Small intestine (tissue), 7 donors: ENCODE data around the gene NOP58. TPM values are rescaled to one million over a fixed set of nuclear protein-coding genes. Genes with fewer than 3 reads are reported as not detected.

Experiments
- DNase-seq, 2 donors: peaks; one replicate each; pipeline versions ENCODE4 v3.0.0 to v3.0.0-alpha.2; 2013
- FAIRE-seq: peaks from 2 replicates; lab custom pipeline; 2012; peaks lifted over from hg19 to GRCh38; lab: Jason Lieb, UNC
- H3K27ac ChIP-seq, 3 donors: one replicate each; pipeline ENCODE4 v1.5.1; 2013; ENCODE audit warnings: low read length in 2 of 3, mild to moderate bottlenecking in 2 of 3, control low read depth in 1 of 3, inconsistent platforms in 1 of 3, low read depth in 1 of 3, moderate library complexity in 1 of 3
- H3K27me3 ChIP-seq, 3 donors: one replicate each; pipeline ENCODE4 v1.6.1; 2013; ENCODE audit warnings: low read length in 3 of 3, inconsistent platforms in 1 of 3; ENCODE audit not compliant: control insufficient read depth in 3 of 3, insufficient read depth in 3 of 3
- H3K36me3 ChIP-seq, 3 donors: one replicate each; pipeline ENCODE4 v1.6.1; 2013; ENCODE audit warnings: low read length in 3 of 3, inconsistent platforms in 1 of 3, low read depth in 1 of 3, mild to moderate bottlenecking in 1 of 3, moderate library complexity in 1 of 3; ENCODE audit not compliant: control insufficient read depth in 3 of 3, insufficient read depth in 2 of 3
- H3K4me1 ChIP-seq, 3 donors: one replicate each; pipeline ENCODE4 v1.6.1; 2013; ENCODE audit warnings: low read length in 2 of 3, inconsistent platforms in 1 of 3, low read depth in 1 of 3, mild to moderate bottlenecking in 1 of 3, moderate library complexity in 1 of 3; ENCODE audit not compliant: control insufficient read depth in 3 of 3, insufficient read depth in 2 of 3
- H3K4me3 ChIP-seq, 3 donors: one replicate each; pipeline ENCODE4 v1.5.1; 2013; ENCODE audit warnings: low read length in 3 of 3, control low read depth in 1 of 3, inconsistent platforms in 1 of 3, low read depth in 1 of 3, mild to moderate bottlenecking in 1 of 3, moderate library complexity in 1 of 3
- H3K9me3 ChIP-seq, 2 donors: one replicate each; pipeline ENCODE4 v1.6.1; 2013; ENCODE audit warnings: low read depth in 1 of 2, low read length in 1 of 2; ENCODE audit not compliant: control insufficient read depth in 2 of 2, insufficient read depth in 1 of 2
- WGBS, 3 donors: extraction: QIAGEN DNeasy Blood & Tissue Kit; methylation state at CpG; one replicate each; pipeline ENCODE4 v1.1.7; 2013; 5-methylcytosine and 5-hydroxymethylcytosine counted together
- polyA plus RNA-seq, 4 donors: library from polyadenylated mRNA; stranded (reverse) in 3 of 4; unstranded in 1 of 4; fragments of 200-250 nt in 3 of 4; fragments of 120-200 nt in 1 of 4; gene quantifications; one replicate each; pipeline versions ENCODE4 v1.2.1 to v1.2.3, GENCODE V29; 2013
- donor health status: healthy with polysubstance abuse.
- donor health status: control.
- donor health status: control.
- donor health status: Bipolar disorder and iron deficiency.
- donor health status: healthy.

The NOP58 gene
- polyA plus RNA-seq, 4 donors: 32.4 to 81.7 (median 56.5) TPM

GRCh38 chr2:202286595-202286994, 21.0 kb downstream of the NOP58 start:
- peaks cover 11 to 53% (median 18%) of the 10 kb centered on the region in 3 donors for H3K36me3 ChIP-seq
- DNase-seq (no peak), FAIRE-seq (no peak)
- no peaks in the 10 kb centered on the region for H3K27me3 ChIP-seq
- no peak overlapping the region for H3K27ac ChIP-seq
- H3K4me1 ChIP-seq: no peaks in the 10 kb centered on the region
- H3K4me3 ChIP-seq: no peak overlapping the region
- no peaks in the 10 kb centered on the region for H3K9me3 ChIP-seq

GRCh38 chr2:202289394-202290204, 24.0 kb downstream of the NOP58 start:
- H3K27ac ChIP-seq: no peak overlapping the region
- DNase-seq (no peak), FAIRE-seq (no peak)
- H3K4me3 ChIP-seq: no peak overlapping the region
- 91 to 96% (median 95%) methylated on average over 9 of the region's 9 CpGs for WGBS, 3 donors
- H3K36me3 ChIP-seq: peaks cover 13 to 56% (median 15%) of the 10 kb centered on the region in 3 donors
- no peaks in the 10 kb centered on the region for H3K27me3 ChIP-seq
- no peaks in the 10 kb centered on the region for H3K4me1 ChIP-seq
- H3K9me3 ChIP-seq: no peaks in the 10 kb centered on the region

- Histone ChIP-seq H3K27me3 (no peaks in the 10 kb centered on the region), H3K9me3 (no peaks in the 10 kb centered on the region), H3K4me3 (no peak overlapping the region), H3K36me3 (peaks cover 9 to 52% (median 11%) of the 10 kb centered on the region in 3 donors), H3K4me1 (no peaks in the 10 kb centered on the region), H3K27ac (no peak overlapping the region)
- WGBS, 3 donors: 90 to 96% (median 96%) methylated on average over 3 of the region's 3 CpGs
- FAIRE-seq: no peak
- no peak for DNase-seq
These were observed 24.8 kb downstream of the NOP58 start for GRCh38 chr2:202290316-202290715.

- no peak overlapping the region for H3K27ac ChIP-seq
- DNase-seq: no peak
- H3K4me3 ChIP-seq: no peak overlapping the region
- H3K9me3 ChIP-seq: no peaks in the 10 kb centered on the region
- H3K36me3 ChIP-seq: peaks cover 11 to 47% (median 12%) of the 10 kb centered on the region in 3 donors
- no peaks in the 10 kb centered on the region for H3K4me1 ChIP-seq
- H3K27me3 ChIP-seq: no peaks in the 10 kb centered on the region
- 67 to 96% (median 75%) methylated on average over 1 of the region's 1 CpG for WGBS, 3 donors
- no peak for FAIRE-seq
These were observed 25.4 kb downstream of the NOP58 start for GRCh38 chr2:202290970-202291369.

GRCh38 chr2:202299712-202300111, 34.1 kb downstream of the NOP58 start:
- H3K36me3 ChIP-seq: peaks cover 13 to 25% (median 21%) of the 10 kb centered on the region in 3 donors
- H3K9me3 ChIP-seq: no peaks in the 10 kb centered on the region
- no peak for FAIRE-seq
- no peak overlapping the region for H3K4me3 ChIP-seq
- H3K4me1 ChIP-seq: no peaks in the 10 kb centered on the region
- no peak for DNase-seq
- WGBS, 3 donors: 39 to 67% (median 52%) methylated on average over 1 of the region's 1 CpG
- H3K27ac ChIP-seq: no peak overlapping the region
- no peaks in the 10 kb centered on the region for H3K27me3 ChIP-seq

- Histone ChIP-seq H3K27ac (no peak overlapping the region), H3K36me3 (peaks cover 15 to 36% (median 28%) of the 10 kb centered on the region in 3 donors), H3K27me3 (no peaks in the 10 kb centered on the region), H3K9me3 (no peaks in the 10 kb centered on the region), H3K4me3 (no peak overlapping the region), H3K4me1 (no peaks in the 10 kb centered on the region)
- FAIRE-seq (no peak), DNase-seq (no peak)
- 92 to 96% (median 94%) methylated on average over 3 of the region's 3 CpGs for WGBS, 3 donors
These were observed 40.5 kb downstream of the NOP58 start for GRCh38 chr2:202306034-202306433.

- Histone ChIP-seq H3K27me3 (no peaks in the 10 kb centered on the region), H3K27ac (no peak overlapping the region), H3K36me3 (peaks cover 10 to 34% (median 18%) of the 10 kb centered on the region in 3 donors), H3K4me3 (no peak overlapping the region), H3K4me1 (no peaks in the 10 kb centered on the region), H3K9me3 (no peaks in the 10 kb centered on the region)
- no peak for DNase-seq
- FAIRE-seq: no peak
- 80 to 93% (median 87%) methylated on average over 3 of the region's 3 CpGs for WGBS, 3 donors
These were observed 42.1 kb downstream of the NOP58 start for GRCh38 chr2:202307690-202308089.

GRCh38 chr2:202311823-202312388, 46.3 kb downstream of the NOP58 start:
- H3K4me3 ChIP-seq: no peak overlapping the region
- 84 to 96% (median 87%) methylated on average over 4 of the region's 4 CpGs for WGBS, 3 donors
- FAIRE-seq (no peak), DNase-seq (no peak)
- peaks cover 0 to 25% (median 2%) of the 10 kb centered on the region in 3 donors for H3K36me3 ChIP-seq
- H3K27me3 ChIP-seq: no peaks in the 10 kb centered on the region
- no peaks in the 10 kb centered on the region for H3K4me1 ChIP-seq
- no peak overlapping the region for H3K27ac ChIP-seq
- H3K9me3 ChIP-seq: no peaks in the 10 kb centered on the region
